Heart left ventricle (tissue), 16 donors: ENCODE results near the gene GRK5. TPM values are rescaled to one million over a fixed set of nuclear protein-coding genes. Genes with fewer than 3 reads are reported as not detected.

Experiments used
- ATAC-seq, 4 donors: fragments of 200-7000 bp; cut with Tn5 transposase; one replicate each; pipeline ENCODE4 v1.9.1; 2020 to 2022; ENCODE audit warnings: moderate library complexity in 4 of 4, mild to moderate bottlenecking in 3 of 4, moderate number of reproducible peaks in 1 of 4
- DNase-seq, 5 donors: peaks; one replicate each; pipeline ENCODE4 v3.0.0-alpha.2; 2020
- H3K27ac ChIP-seq, 12 donors: fragments of 200-600 bp; sonication (generic) in 4 of 12; one replicate each; pipeline versions ENCODE4 v1.5.0 to v1.8.0; 2016 to 2022; ENCODE audit warnings: mild to moderate bottlenecking in 2 of 12
- H3K27me3 ChIP-seq, 9 donors: fragments of 200-600 bp; sonication (generic) in 2 of 9; one replicate each; pipeline versions ENCODE4 v1.5.1 to v1.8.0; 2016 to 2022; ENCODE audit warnings: mild to moderate bottlenecking in 3 of 9
- H3K36me3 ChIP-seq, 9 donors: fragments of 200-600 bp; sonication (generic) in 2 of 9; one replicate each; pipeline versions ENCODE4 v1.5.0 to v1.8.0; 2018 to 2022; ENCODE audit warnings: mild to moderate bottlenecking in 2 of 9
- H3K4me1 ChIP-seq, 12 donors: fragments of 200-600 bp; sonication (generic) in 4 of 12; one replicate each; pipeline versions ENCODE4 v1.5.0 to v1.8.0; 2016 to 2022; ENCODE audit warnings: mild to moderate bottlenecking in 3 of 12
- H3K4me3 ChIP-seq, 12 donors: fragments of 200-600 bp; sonication (generic) in 4 of 12; one replicate each; pipeline versions ENCODE4 v1.5.0 to v1.8.0; 2017 to 2022; ENCODE audit warnings: mild to moderate bottlenecking in 9 of 12, moderate library complexity in 4 of 12
- H3K9me3 ChIP-seq, 12 donors: fragments of 200-600 bp; sonication (generic) in 4 of 12; one replicate each; pipeline versions ENCODE4 v1.5.0 to v1.8.0; 2016 to 2022; ENCODE audit warnings: mild to moderate bottlenecking in 1 of 12
- CTCF ChIP-seq, 12 donors: fragments of 200-600 bp; sonication (generic) in 4 of 12; IDR thresholded peaks; one replicate each; pipeline versions ENCODE4 v1.5.0 to v1.8.0; 2018 to 2022; ENCODE audit warnings: antibody characterized with exemption in 12 of 12, mild to moderate bottlenecking in 5 of 12
- POLR2A ChIP-seq, 2 donors: fragments of 450-650 bp; IDR thresholded peaks; one replicate each; pipeline ENCODE4 v1.6.1; 2017; ENCODE audit warnings: antibody characterized with exemption in 2 of 2, mild to moderate bottlenecking in 2 of 2, moderate library complexity in 2 of 2
- WGBS, 4 donors: extraction: QIAGEN DNeasy Blood & Tissue Kit in 2 of 4; methylation state at CpG; one replicate each; pipeline versions ENCODE4 v1.1.5 to v1.1.7; 2013 to 2018; 5-methylcytosine and 5-hydroxymethylcytosine counted together
- intact Hi-C, 10 donors: fragments of 100-400 bp; cut with DNase I; formaldehyde crosslinking; loops; one replicate each; pipeline versions ENCODE4 v1.11.1 to v1.14.2; 2022
- polyA plus RNA-seq, 2 donors: library from polyadenylated mRNA; stranded (reverse); fragments of 200-250 nt; gene quantifications; one replicate each; pipeline ENCODE4 v1.2.3, GENCODE V29; 2013
- total RNA-seq, 9 donors: library from RNA; depleted of rRNA in 2 of 9; stranded (reverse); fragments of >200 nt in 2 of 9; fragmentation: NEBNext Ultra II Directional in 3 of 9; extraction: Animal tissue kit (Norgen Biotek cat#: 25700) in 3 of 9; gene quantifications; one replicate each; pipeline versions ENCODE4 v1.1.0 to v1.2.4, GENCODE V29; 2016 to 2023
- donor health status: ischemic (EF 13 %, LVEDD 7.1; RV severe dilation, severe dysfunction).
- donor health status: healthy with polysubstance abuse.
- donor health status: DM: no; HTN: yes; CAD: no.
- donor health status: DM: no; HTN: no; CAD: no.
- donor health status: ischemic (EF 25% LVEDD 6.9; RV normal size, moderate dysfunction).
- donor health status: ischemic (EF 25% LVEDD 5.7; RV mildly dilated, moderate dysfunction).
- donor health status: healthy.
- donor health status: DM: yes; HTN: yes; CAD: no.
- donor health status: ischemic (EF 35%, LVEDD 5.7; RV mildly dilated, moderate dysfunction).
- donor health status: nonischemic (EF 11% LVEDD 7.7; RV severe dilation, severe dysfunction).
- donor health status: DM: yes; HTN: yes; CAD: no.
- donor health status: PGD.
- donor health status: ischemic (EF 29% LVEDD 5.4; RV normal size, mild dysfunction).
- donor health status: nonischemic (EF 23%, LVEDD 6.1; RV moderate dilation, normal function).

The GRK5 gene
- total and polyA plus RNA-seq, 11 donors: 13.1 to 58.0 (median 30.2) TPM

DNA sequence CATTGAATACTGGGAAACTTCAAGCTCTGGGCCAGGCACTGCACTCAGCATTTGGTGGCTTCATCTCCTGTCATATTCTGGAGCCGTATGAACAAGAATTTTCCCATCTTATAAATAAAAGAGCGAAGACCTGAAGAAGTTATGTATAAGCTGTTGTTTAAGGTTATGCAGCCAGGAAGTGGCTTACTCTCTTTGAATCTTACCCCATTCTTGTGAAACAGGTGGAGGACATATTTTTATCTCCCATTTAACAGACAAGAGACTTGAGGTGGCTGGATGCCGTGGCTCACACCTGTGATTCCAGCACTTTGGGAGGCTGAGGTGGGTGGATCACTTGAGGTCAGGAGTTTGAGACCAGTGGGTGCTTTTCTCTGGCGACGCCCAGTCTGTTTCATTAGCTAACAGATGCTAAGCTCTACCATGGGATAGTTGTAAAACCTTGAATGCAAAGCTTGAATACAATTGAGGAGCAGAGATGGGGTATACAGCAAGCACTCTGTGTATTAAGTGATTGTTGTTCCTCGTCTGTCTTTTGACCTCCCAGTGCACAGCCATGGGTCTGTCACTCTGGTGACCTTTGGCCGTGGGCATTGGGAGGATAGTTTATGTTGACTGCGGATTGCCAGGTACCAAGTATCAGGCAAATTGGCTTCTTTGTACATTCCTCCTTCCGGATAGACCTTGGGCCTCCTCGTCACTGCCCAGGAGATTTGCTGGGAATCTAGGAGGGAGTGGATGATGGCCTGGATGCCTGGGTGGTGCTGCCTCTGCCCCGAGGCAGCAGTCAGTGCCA, 85.8 kb downstream of the GRK5 start:
- WGBS, 4 donors: 83 to 93% (median 85%) methylated on average over 10 to 11 of the region's 11 CpGs
- Histone ChIP-seq H3K27ac (peak overlapping the region in 2 of 12 donors; percentile 31 to 33), H3K4me3 (no peak overlapping the region), H3K9me3 (peaks cover 0 to 9% (median 0%) of the 10 kb centered on the region in 12 donors), H3K4me1 (peaks cover 18 to 86% (median 48%) of the 10 kb centered on the region in 12 donors), H3K27me3 (no peaks in the 10 kb centered on the region), H3K36me3 (peaks cover 0 to 3% (median 0%) of the 10 kb centered on the region in 9 donors)
- peak in 1 of 5 donors; percentile 29 for DNase-seq
- TF ChIP-seq POLR2A (IDR thresholded peaks at IDR 0.05) (no peak), CTCF (IDR thresholded peaks at IDR 0.05) (no peak)
- intact Hi-C loops: no loop called here
- no peak for ATAC-seq

DNA sequence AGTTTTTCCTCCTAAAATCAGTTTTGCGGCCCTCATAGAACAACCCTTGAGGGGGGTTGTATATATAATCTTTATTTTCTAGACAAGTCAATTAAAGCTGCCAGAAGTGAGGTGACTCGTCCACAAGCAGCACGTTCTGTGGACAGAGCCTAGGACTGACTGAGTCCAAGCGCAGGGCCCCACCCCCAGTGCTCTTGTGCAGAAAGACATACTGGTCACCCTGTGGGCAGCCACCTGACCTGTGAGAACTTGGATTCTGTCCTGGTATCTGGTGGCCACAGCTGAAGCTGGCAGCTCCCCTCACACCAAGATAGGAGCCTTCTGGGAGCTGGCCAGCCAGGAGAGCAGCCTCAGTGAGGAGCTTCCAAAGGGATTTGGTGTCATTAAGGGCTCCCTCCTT, 89.3 kb downstream of the GRK5 start:
- WGBS, 4 donors: 52 to 62% (median 56%) methylated on average over 4 of the region's 4 CpGs
- Histone ChIP-seq H3K27me3 (no peaks in the 10 kb centered on the region), H3K4me1 (peaks cover 0 to 86% (median 41%) of the 10 kb centered on the region in 12 donors), H3K27ac (peak overlapping the region in 10 of 12 donors; percentile 20 to 74 (median 50)), H3K4me3 (no peak overlapping the region), H3K36me3 (peaks cover 0 to 3% (median 0%) of the 10 kb centered on the region in 9 donors), H3K9me3 (peaks cover 0 to 9% (median 0%) of the 10 kb centered on the region in 12 donors)
- DNase-seq: peak; percentile 68 to 87 (median 80)
- intact Hi-C loops: loop anchor here in 2 of 10 donors (5.0 kb wide), 2 partner anchors 41 to 89 kb away; partner anchors contain the start of gene GRK5 (in 1 of the 2)
- ATAC-seq: peak; percentile 79 to 90 (median 84)
- TF ChIP-seq POLR2A (IDR thresholded peaks at IDR 0.05): no peak
- TF ChIP-seq CTCF (IDR thresholded peaks at IDR 0.05): no peak

DNA sequence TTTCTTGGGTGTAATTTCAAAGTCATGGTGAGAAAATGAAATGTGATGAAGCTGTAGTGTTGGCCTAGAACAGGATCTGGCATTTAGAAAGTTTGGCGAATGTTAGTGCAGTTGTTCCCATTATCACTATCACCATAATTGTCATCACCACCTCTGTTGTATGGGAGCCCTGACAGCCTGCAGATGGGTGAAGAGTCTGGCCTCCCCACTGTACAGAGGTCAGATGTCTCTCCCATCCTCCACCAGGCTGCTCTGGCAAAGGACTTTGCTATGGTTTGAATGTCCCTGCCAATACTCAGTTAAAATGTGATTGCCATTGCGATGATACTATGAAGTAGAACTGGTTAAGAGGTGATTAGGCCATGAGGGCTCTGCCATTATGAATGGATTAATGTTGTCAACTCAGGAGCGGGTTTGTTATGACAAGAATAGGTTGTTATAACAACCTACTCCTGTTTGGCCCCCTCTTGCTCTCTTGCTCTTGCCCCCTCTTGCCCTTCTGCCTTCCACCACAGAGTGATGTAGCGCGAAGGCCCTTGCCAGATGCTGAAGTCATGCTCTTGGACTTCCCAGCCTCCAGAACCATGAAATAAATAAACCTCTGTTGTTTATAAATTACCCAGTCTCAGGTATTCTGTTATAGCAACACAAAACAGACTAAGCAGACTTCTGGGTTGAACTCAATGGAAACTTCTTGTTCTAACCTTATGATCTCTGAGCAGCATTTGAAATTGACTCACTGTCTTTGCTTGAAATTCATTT, 90.0 kb downstream of the GRK5 start:
- no peaks in the 10 kb centered on the region for H3K27me3 ChIP-seq
- H3K9me3 ChIP-seq: peaks cover 0 to 9% (median 0%) of the 10 kb centered on the region in 12 donors
- peak overlapping the region in 10 of 12 donors; percentile 20 to 74 (median 50) for H3K27ac ChIP-seq
- WGBS, 4 donors: 64 to 73% (median 67%) methylated on average over 5 of the region's 5 CpGs
- peaks cover 0 to 3% (median 0%) of the 10 kb centered on the region in 9 donors for H3K36me3 ChIP-seq
- intact Hi-C loops: loop anchor here in 2 of 10 donors (5.0 kb wide), 2 partner anchors 40 to 90 kb away; partner anchors contain the start of gene GRK5 (in 1 of the 2)
- TF ChIP-seq CTCF (IDR thresholded peaks at IDR 0.05) (no peak), POLR2A (IDR thresholded peaks at IDR 0.05) (no peak)
- H3K4me3 ChIP-seq: no peak overlapping the region
- H3K4me1 ChIP-seq: peaks cover 0 to 91% (median 47%) of the 10 kb centered on the region in 12 donors
- ATAC-seq (peak; percentile 69 to 83 (median 82)), DNase-seq (peak in 3 of 5 donors; percentile 36 to 75 (median 69))
